IPS-NIHi11 (cell line): ENCODE measurements around the gene TAF4B.
"Not testable (repeated sequence)": the region's sequence is repeated elsewhere in the genome, so short reads cannot be mapped to it uniquely, and the experiment has no call there.

Experiments used
- DNase-seq: peaks from one replicate; pipeline ENCODE4 v3.0.0; 2012; ENCODE audit warnings: mixed read lengths, low spot score

Gene TAF4B

GRCh38 chr18:26226229-26227050 lies at the start of gene TAF4B:
Gene TAF4B (plus strand): TSS chr18:26226445. CDS start chr18:26226934, 489 bp downstream.
- peak; percentile 96 for DNase-seq

DNA sequence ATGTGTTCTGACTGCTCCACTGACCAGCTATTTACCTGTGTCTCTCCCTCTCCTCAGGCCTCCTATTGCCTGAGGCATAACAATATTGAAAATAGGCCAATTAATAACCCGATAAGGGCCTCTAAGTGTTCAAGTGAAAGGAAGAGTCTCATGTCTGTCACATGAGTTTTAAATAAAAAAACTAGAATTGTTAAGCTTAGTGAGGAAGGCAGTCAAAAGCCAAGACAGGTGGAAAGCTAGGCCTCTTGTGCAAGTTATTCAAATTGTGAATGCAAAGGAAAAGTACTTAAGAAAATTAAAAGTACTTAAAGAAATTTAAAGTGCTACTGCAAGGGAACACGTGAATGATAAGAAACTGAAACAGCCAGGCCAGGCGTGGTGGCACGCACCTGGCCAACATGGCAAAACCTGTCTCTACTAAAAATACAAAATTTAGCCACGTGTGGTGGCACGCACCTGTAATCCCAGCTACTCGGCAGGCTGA lies 44.9 kb upstream of the TAF4B start:
- DNase-seq, result no peak

DNA sequence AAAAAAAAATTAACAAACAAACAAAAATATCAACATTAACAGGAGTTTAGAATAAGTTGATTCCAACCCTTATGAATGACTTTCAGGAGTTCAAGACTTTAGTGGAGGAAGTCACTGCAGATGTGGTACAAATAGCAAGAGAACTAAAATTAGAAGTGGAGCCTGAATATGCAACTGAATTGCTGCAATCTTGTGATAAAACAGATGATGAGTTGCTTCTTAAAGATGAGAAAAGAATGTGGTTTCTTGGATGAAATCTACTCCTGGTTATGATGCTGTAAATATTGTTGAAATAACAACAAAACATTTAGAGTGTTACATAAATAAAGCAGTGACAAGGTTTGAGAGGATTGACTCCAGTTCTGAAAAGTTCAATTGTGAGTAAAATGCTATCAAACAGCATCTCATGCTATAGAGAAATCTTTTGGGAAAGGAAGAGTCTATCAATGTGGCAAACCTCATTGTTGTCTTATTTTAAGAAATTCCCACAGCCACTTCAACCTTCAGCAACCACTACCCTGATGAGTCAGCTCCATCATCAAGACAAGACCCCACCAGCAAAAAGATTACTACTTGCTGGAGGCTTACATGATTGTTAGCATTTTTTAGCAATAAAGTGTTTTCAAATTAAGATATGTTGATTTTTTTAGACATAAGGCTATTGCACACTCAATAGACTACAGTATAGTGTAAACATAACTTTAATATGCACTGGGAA lies 42.7 kb upstream of the TAF4B start:
- no peak for DNase-seq

DNA sequence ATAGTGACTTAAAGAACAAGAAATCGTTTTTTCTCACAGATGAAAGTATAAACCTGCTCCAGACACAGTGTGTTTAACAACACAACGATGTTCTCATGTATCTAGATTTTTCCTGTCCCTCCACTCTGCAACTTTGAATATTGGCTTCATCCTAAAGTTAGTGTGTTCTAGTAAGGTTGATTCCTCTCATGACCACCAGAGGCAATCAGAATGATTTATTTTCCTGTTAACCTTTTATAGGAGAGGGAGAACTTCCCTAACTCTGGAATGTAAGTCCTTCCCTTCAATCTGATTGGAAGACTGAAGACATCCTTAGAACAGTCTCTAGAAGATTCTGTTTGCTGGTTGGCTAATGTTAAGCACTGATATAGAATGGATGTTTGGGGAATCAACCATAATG lies 41.0 kb upstream of the TAF4B start:
- DNase-seq, result peak; percentile 43

- DNase-seq, result no peak
Measured at GRCh38 chr18:26190506-26190905, 35.7 kb upstream of the TAF4B start.

DNA sequence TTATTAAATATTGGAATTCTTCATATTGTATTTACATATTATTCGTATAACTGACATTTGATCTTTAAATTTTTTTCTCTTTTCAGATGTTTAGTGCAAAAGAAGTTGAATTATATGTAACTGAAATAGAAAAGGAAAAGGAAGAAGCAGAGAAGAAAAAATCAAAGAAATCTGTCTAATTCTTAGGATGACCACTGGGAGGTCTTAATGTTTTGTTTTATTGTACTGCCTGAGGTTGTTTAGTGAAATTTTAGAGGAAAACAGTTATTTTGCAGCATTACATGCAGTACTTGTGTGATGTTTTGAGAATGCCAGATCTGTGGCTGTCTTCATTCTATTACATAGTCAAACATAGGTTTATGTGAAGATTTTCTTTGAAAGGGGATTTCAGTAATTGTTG lies 34.0 kb upstream of the TAF4B start:
- no peak for DNase-seq

- DNase-seq, result no peak
Measured at GRCh38 chr18:26196605-26197004, 29.6 kb upstream of the TAF4B start.

DNA sequence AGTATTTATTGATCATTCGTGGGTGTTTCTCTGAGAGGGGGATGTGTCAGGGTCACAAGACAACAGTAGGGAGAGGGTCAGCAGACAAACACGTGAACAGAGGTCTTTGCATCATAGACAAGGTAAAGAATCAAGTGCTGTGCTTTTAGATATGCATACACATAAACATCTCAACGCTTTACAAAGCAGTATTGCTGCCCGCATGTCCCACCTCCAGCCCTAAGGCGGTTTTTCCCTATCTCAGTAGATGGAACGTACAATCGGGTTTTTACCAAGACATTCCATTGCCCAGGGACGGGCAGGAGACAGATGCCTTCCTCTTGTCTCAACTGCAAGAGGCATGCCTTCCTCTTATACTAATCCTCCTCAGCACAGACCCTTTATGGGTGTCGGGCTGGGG lies 24.2 kb upstream of the TAF4B start:
- not testable (repeated sequence) for DNase-seq

GRCh38 chr18:26205318-26205717 lies 20.9 kb upstream of the TAF4B start:
- DNase-seq, result no peak

DNA sequence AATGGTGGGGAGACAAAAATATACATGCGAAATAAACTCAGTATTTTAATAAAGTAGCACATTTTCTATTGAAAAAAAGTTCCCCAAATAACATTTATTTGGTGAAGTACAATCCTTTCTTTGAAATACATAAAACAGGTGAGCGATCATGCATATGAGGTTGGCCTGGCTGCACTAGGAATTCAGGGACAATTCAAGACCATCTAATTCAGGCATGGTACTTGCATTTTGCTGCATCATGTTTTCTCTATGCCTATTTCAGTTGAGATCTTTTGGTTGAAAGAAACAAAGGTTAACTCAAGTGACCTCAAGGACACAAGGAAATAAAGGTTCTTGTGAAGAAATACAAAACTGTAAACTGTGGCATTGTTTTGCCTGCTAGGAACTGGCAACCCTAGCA lies 19.8 kb upstream of the TAF4B start:
- no peak for DNase-seq

GRCh38 chr18:26207937-26208336 lies 18.3 kb upstream of the TAF4B start:
- no peak for DNase-seq

DNA sequence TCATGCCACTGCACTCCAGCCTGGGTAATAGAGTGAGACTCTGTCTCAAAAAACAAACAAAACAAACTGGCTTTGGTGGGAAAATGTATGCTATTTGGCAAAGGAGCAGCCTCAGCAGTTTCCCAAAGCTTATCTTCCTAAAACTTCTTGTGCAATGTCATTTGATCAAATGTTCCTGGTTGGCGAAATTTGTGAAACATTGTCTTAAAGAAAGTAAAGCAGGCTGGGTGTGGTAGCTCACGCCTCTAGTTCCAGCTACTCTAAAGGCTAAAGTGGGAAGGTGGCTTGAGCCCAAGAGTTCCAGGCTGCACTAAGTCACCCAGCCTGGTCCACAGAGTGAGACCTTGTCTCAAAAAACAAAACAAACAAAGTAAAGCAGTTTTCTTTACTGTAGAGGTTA lies 17.3 kb upstream of the TAF4B start:
- DNase-seq, result no peak

DNA sequence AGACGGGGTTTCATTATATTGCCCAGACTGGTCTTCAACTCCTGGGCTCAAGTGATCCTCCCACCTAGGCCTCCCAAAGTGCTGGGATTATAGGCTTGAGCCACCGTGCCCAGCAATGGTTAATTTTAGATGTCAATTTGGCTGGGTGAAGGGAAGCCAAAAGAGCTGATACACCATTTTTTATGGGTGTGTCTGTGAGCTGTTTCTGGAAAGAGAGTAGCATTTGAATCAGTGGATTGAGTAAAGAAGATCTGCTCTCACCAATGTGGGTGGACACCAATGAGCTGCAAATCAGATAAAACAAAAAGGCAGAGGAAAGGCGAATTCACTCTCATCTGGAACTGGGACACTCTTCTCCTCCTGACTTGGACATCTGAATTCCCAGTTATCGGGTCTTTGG lies 16.1 kb upstream of the TAF4B start:
- DNase-seq, result no peak

GRCh38 chr18:26215247-26215970 lies 10.8 kb upstream of the TAF4B start:
- DNase-seq, result no peak

DNA sequence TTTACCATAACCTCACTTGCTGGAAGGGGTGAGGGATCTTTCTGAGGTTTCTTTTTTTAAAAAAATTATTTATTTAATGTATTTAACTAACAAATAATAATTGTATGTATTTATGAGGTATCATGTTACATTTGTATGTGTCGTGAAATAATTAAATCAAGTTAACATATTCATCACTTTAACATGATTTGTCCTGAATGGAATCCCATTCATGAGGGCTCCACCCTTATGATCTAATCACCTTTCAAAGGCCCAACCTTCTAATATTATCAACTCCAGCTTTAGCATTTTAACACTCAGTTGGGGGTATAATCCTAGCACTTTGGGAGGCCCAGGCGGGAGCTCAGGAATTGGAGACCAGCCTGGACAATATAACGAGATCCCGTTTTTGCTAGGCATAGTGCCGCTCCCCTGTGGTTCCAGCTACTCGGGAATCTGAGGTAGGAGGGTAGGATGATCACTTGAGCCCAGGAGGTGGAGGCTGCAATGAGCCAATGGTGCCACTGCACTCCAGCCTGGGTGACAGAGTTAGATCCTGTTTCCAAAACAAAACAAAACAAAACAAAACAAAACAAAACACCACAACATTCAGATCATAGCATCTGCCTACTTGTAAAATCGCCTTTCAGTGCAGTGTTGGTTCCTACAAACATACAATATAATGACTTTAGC lies 1.1 kb upstream of the TAF4B start:
- no peak for DNase-seq

DNA sequence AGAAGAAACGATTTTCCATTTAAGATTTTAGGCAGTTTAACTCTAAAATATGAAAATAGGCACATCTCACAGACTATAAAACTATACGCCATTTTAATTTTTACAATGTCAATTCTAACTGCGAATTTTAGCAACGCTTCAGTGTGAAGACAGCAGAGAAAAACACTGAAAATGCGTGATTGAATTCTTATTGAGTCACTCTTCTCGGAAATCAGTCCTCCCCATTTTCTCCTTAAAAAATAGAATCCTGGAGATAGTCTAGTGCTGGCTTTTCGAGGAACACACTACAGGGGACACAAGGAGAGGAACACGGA lies 373 bp upstream of the TAF4B start:
- DNase-seq, result no peak

DNA sequence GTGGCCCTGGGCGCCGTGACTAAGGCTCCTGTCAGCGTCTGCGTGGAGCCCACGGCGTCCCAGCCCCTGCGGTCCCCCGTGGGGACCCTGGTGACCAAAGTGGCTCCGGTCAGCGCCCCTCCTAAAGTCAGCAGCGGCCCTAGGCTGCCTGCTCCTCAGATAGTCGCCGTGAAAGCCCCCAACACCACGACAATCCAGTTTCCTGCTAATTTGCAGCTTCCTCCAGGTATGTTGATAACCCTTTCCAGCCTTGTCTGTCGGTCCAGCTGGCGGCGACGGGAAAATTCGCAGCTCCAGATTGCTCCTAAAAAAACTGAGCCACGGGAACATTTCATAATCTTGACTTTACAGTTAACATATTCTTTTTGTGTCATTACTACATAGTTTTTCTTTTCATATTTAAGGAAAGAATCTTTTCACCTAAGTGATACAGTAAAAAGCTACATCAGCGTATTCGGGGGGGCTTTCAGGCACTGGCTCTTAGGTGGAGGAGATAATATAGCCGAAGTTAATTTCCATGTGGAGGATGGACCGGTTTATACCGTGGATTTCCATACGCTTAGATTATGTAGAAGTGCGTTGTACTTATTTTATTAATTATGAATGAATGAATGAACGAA lies 916 bp downstream of the TAF4B start:
- DNase-seq, result no peak

DNA sequence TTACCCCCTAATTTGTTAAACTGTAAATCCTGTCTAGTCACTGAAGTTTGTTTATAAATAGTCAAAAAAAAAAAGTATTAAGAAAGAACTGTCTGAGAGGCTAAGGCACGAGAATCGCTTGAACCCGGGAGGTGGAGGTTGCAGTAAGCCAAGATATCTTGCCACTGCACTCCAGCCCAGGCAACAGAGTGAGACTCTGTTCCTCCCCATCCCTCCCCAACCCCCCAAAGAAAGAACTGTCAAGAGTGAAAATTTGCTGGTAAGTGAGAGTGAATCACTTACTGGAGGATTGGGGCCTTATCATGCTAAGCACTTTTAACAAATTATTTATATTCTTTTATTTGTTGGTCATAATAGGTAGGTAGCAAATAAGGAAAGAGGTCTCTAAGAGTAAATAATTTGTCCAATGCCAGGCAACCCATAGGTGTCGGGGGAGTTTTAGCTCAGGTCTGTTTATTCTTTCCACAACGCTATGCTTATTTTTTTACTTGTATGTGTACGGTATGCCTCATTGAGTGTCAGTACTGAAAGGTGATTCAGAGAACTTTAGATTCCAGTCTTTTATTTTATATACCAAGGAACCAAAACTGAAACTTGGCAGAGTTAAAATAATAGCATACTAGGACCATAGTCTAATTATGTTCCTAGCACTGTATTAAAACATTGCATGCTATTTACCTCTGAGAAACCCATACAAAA lies 2.5 kb downstream of the TAF4B start:
- DNase-seq, result no peak

GRCh38 chr18:26230497-26230896 lies 4.3 kb downstream of the TAF4B start:
- no peak for DNase-seq

GRCh38 chr18:26233208-26233607 lies 7.0 kb downstream of the TAF4B start:
- no peak for DNase-seq

- not testable (repeated sequence) for DNase-seq
Measured at GRCh38 chr18:26237363-26237762, 11.1 kb downstream of the TAF4B start.
